ENCODE results near the gene EMP3. TPM values are rescaled to one million over a fixed set of nuclear protein-coding genes. Genes with fewer than 3 reads are reported as not detected.

The EMP3 gene
- total and polyA plus RNA-seq, 9 of the 15 experiments (the other 6 are each of a cell fraction or from before 2014, with no cell fraction given), result 123 to 386 (median 296) TPM

- no peak overlapping the region for H3K4me3 ChIP-seq
- WGBS (ENCODE audit: insufficient coverage, low coverage, missing lambda C conversion rate), result 58% methylated on average over 15 of the region's 15 CpGs
- no peak for TF ChIP-seq TAL1 (IDR thresholded peaks at IDR 0.05)
- TF ChIP-seq JUND (IDR thresholded peaks at IDR 0.05; ENCODE audit: borderline replicate concordance, low read depth, low read length), result peak; percentile 96
- peak; percentile 90 for TF ChIP-seq JUND (tag; IDR thresholded peaks at IDR 0.05; ENCODE audit: borderline replicate concordance, low read depth, low read length)
- peak; percentile 82; the same call in 1 of the 2 replicates for TF ChIP-seq POLR2AphosphoS2 (IDR thresholded peaks at IDR 0.05; ENCODE audit: low read length)
- peak; percentile 94 for TF ChIP-seq JUN (IDR thresholded peaks at IDR 0.05; ENCODE audit: borderline replicate concordance, low read depth, low read length)
- TF ChIP-seq JUN (CRISPR knock-in tag; IDR thresholded peaks at IDR 0.05; ENCODE audit: borderline replicate concordance), result no peak
- TF ChIP-seq ATF3 (IDR thresholded peaks at IDR 0.05), result peak; percentile 96
- TF ChIP-seq ATF3 (CRISPR knock-in tag; conservative IDR thresholded peaks at IDR 0.05), result no peak; the same call in 1 of the 2 replicates
- TF ChIP-seq ZMIZ1 (IDR thresholded peaks at IDR 0.05; ENCODE audit: low read depth in 2 of 2, low read length in 2 of 2), result no peak
- TF ChIP-seq FOSL1 (tag; conservative IDR thresholded peaks at IDR 0.05), result peak; percentile 95
- 0 out of 2 replicates have a peak, but pooled peaks have one; percentile 6 for TF ChIP-seq ZNF384 (IDR thresholded peaks at IDR 0.05; ENCODE audit: low read depth, low read length)
- TF ChIP-seq, protein P1, sequence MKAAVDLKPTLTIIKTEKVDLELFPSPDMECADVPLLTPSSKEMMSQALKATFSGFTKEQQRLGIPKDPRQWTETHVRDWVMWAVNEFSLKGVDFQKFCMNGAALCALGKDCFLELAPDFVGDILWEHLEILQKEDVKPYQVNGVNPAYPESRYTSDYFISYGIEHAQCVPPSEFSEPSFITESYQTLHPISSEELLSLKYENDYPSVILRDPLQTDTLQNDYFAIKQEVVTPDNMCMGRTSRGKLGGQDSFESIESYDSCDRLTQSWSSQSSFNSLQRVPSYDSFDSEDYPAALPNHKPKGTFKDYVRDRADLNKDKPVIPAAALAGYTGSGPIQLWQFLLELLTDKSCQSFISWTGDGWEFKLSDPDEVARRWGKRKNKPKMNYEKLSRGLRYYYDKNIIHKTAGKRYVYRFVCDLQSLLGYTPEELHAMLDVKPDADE (conservative IDR thresholded peaks at IDR 0.05; ENCODE audit: control insufficient read depth, low read depth, low read length), result peak; percentile 63; the same call in 1 of the 2 replicates
- TF ChIP-seq TAF9B (IDR thresholded peaks at IDR 0.05; ENCODE audit: partially characterized antibody), result no peak
- TF ChIP-seq KLF6 (CRISPR knock-in tag; IDR thresholded peaks at IDR 0.05; ENCODE audit: borderline replicate concordance), result no peak
- no peak for TF ChIP-seq ZNF561 (CRISPR knock-in tag; conservative IDR thresholded peaks at IDR 0.05)
- TF ChIP-seq GABPA (tag; conservative IDR thresholded peaks at IDR 0.05; ENCODE audit: low read depth), result no peak
Observed at GRCh38 chr19:48329167-48329891, 4.0 kb downstream of the EMP3 start.

More at GRCh38 chr19:48329167-48329891, 4.0 kb downstream of the EMP3 start:
- ChIA-PET POLR2A (interaction anchor here (1.0 kb wide), 1 partner anchor 34 kb away, joined by 4 read pairs; the partner anchor contains the start of genes SYNGR4 and TMEM143), CTCF (ENCODE audit: low intra/inter-chr PET ratio) (no interaction called here)
- H3K27me3 ChIP-seq (ENCODE audit: control insufficient read depth in 2 of 2, insufficient read depth in 2 of 2, low read length in 2 of 2), result no peaks in the 10 kb centered on the region
- DNase-seq (ENCODE audit: extremely low read depth in 1 of 4, low spot score in 3 of 4) (peak; percentile 34 to 69 (median 44)), FAIRE-seq (peak; percentile 63), ATAC-seq (no peak)
- peak overlapping the region; percentile 15; the same call in 2 of the 3 replicates for H3K27ac ChIP-seq (ENCODE audit: extremely low read depth, low read depth, low read length)
- H4K20me1 ChIP-seq (replicated peaks; ENCODE audit: control insufficient read depth, insufficient read depth, low read length), result no peaks in the 10 kb centered on the region
- H3K9me3 ChIP-seq (replicated peaks; ENCODE audit: control insufficient read depth, insufficient read depth, low read depth, low read length), result peaks cover 8% of the 10 kb centered on the region
- in situ Hi-C loops (cut with MboI) (no loop called here), intact Hi-C loops (cut with micrococcal nuclease) (loop anchor here (10.0 kb wide), 1 partner anchor 65 kb away; the partner anchor contains the start of genes GRIN2D and KDELR1)
- peaks cover 44% of the 10 kb centered on the region for H3K79me2 ChIP-seq (ENCODE audit: control insufficient read depth, insufficient read depth, low read length)
- peaks cover 42% of the 10 kb centered on the region for H3K36me3 ChIP-seq (ENCODE audit: control insufficient read depth, insufficient read depth, low read length)
- H3K9me1 ChIP-seq (ENCODE audit: control insufficient read depth, insufficient read depth, low read length), result peaks cover 5% of the 10 kb centered on the region
- H3K4me1 ChIP-seq (replicated peaks in 1 of 2; ENCODE audit: control insufficient read depth in 2 of 2, insufficient read depth in 2 of 2, low read length in 2 of 2), result peaks cover 23 to 74% of the 10 kb centered on the region in 2 experiments
- H3K4me2 ChIP-seq (ENCODE audit: insufficient read depth, low read length), result peak overlapping the region; percentile 38
- H2AFZ ChIP-seq (ENCODE audit: low read depth, low read length), result no peak overlapping the region
- H3K9ac ChIP-seq (ENCODE audit: insufficient read depth in 1 of 2, low read depth in 2 of 2, low read length in 2 of 2), result peak overlapping the region in 1 of 2 experiments; percentile 68; a peak in 2 of 4 replicates
- BruUV-seq (replicated peaks), result no TSS peak

All from K562 (cell line).